WERI-Rb-1 (cell line): ENCODE results near the gene MED10.

Experiments
- DNase-seq: peaks from one replicate; pipeline ENCODE4 v3.0.0-alpha.2; 2020
- H3K27ac ChIP-seq: fragments of 250-450 bp; sonication (Bioruptor Pico); 2 replicates; pipeline ENCODE4 v1.5.1; 2020; ENCODE audit warnings: mild to moderate bottlenecking, moderate library complexity
- H3K27me3 ChIP-seq: fragments of 250-450 bp; sonication (Bioruptor Pico); 2 replicates; pipeline ENCODE4 v1.5.1; 2021; ENCODE audit warnings: mild to moderate bottlenecking, low read depth, moderate library complexity; ENCODE audit not compliant: insufficient read depth, severe bottlenecking
- H3K36me3 ChIP-seq: fragments of 250-450 bp; sonication (Bioruptor Pico); 2 replicates; pipeline ENCODE4 v1.5.1; 2020; ENCODE audit warnings: mild to moderate bottlenecking, moderate library complexity
- H3K4me3 ChIP-seq: 2 replicates; pipeline ENCODE4 v1.5.1; 2011; ENCODE audit warnings: low read depth, mild to moderate bottlenecking, control low read depth, low read length
- H3K9me3 ChIP-seq: fragments of 250-450 bp; sonication (Bioruptor Pico); 2 replicates; pipeline ENCODE4 v1.5.1; 2021; ENCODE audit warnings: mild to moderate bottlenecking, moderate library complexity; ENCODE audit not compliant: severe bottlenecking
- CTCF ChIP-seq: IDR thresholded peaks from 2 replicates; pipeline ENCODE4 v1.5.1; 2011; ENCODE audit warnings: low read depth, mild to moderate bottlenecking, control low read depth, inconsistent platforms, low read length

MED10 gene

GRCh38 chr5:6419340-6419852 is 41.0 kb upstream of the MED10 start:
- no peak overlapping the region for H3K27ac ChIP-seq
- DNase-seq = no peak
- H3K4me3 ChIP-seq = no peak overlapping the region
- H3K9me3 ChIP-seq = peaks cover 3% of the 10 kb centered on the region
- H3K36me3 ChIP-seq = no peaks in the 10 kb centered on the region
- peaks cover 31% of the 10 kb centered on the region for H3K27me3 ChIP-seq
- TF ChIP-seq CTCF = no peak

- H3K27ac ChIP-seq = no peak overlapping the region
- H3K4me3 ChIP-seq = no peak overlapping the region
- DNase-seq = no peak
- peaks cover 3% of the 10 kb centered on the region for H3K9me3 ChIP-seq
- TF ChIP-seq CTCF = no peak
- H3K36me3 ChIP-seq = no peaks in the 10 kb centered on the region
- H3K27me3 ChIP-seq = peaks cover 28% of the 10 kb centered on the region
These were observed 40.4 kb upstream of the MED10 start for GRCh38 chr5:6418679-6419276.

GRCh38 chr5:6417657-6418056 is 39.3 kb upstream of the MED10 start:
- Histone ChIP-seq H3K27ac (no peak overlapping the region), H3K4me3 (no peak overlapping the region), H3K36me3 (no peaks in the 10 kb centered on the region), H3K27me3 (peaks cover 31% of the 10 kb centered on the region), H3K9me3 (peaks cover 3% of the 10 kb centered on the region)
- DNase-seq = no peak
- no peak for TF ChIP-seq CTCF

GRCh38 chr5:6412811-6413210 is 34.5 kb upstream of the MED10 start:
- H3K27me3 ChIP-seq = peaks cover 55% of the 10 kb centered on the region
- H3K27ac ChIP-seq = no peak overlapping the region
- no peak for TF ChIP-seq CTCF
- no peak for DNase-seq
- no peak overlapping the region for H3K4me3 ChIP-seq
- peaks cover 2% of the 10 kb centered on the region for H3K9me3 ChIP-seq
- no peaks in the 10 kb centered on the region for H3K36me3 ChIP-seq

GRCh38 chr5:6411141-6411540 is 32.8 kb upstream of the MED10 start:
- Histone ChIP-seq H3K27ac (no peak overlapping the region), H3K27me3 (peaks cover 60% of the 10 kb centered on the region), H3K9me3 (no peaks in the 10 kb centered on the region), H3K4me3 (no peak overlapping the region), H3K36me3 (no peaks in the 10 kb centered on the region)
- TF ChIP-seq CTCF = no peak
- DNase-seq = no peak

GRCh38 chr5:6410421-6410820 is 32.1 kb upstream of the MED10 start:
- DNase-seq = no peak

More at GRCh38 chr5:6410421-6410820, 32.1 kb upstream of the MED10 start:
- no peak overlapping the region for H3K4me3 ChIP-seq
- H3K36me3 ChIP-seq = no peaks in the 10 kb centered on the region
- TF ChIP-seq CTCF = no peak
- H3K27me3 ChIP-seq = peaks cover 58% of the 10 kb centered on the region
- no peaks in the 10 kb centered on the region for H3K9me3 ChIP-seq
- H3K27ac ChIP-seq = no peak overlapping the region
